Measurements from ENCODE around the gene RPTN.

The RPTN gene

GRCh38 chr1:152110860-152111514, 48.0 kb downstream of the RPTN start:
- DNase-seq, result no peak

GRCh38 chr1:152110365-152110859, 48.6 kb downstream of the RPTN start:
- no peak for DNase-seq

GRCh38 chr1:152109998-152110294, 49.1 kb downstream of the RPTN start:
- no peak for DNase-seq

GRCh38 chr1:152109231-152109997, 49.6 kb downstream of the RPTN start:
- no peak for DNase-seq

GRCh38 chr1:152108882-152109222, 50.2 kb downstream of the RPTN start:
- DNase-seq, result no peak

- DNase-seq, result no peak
Measured at GRCh38 chr1:152107984-152108881, 50.8 kb downstream of the RPTN start.

GRCh38 chr1:152107031-152107983, 51.7 kb downstream of the RPTN start:
- no peak for DNase-seq

- no peak for DNase-seq
Measured at GRCh38 chr1:152104854-152105253, 54.2 kb downstream of the RPTN start.

Data from CD4-positive, alpha-beta T cell treated with Interleukin-15 for 1 hour (primary cell).